Activated T-helper 1 cell treated with anti-CD3 and anti-CD28 coated beads, Interleukin-12 subunit alpha, Interleukin-12 subunit beta, Interleukin-2, Interleukin-4 antibody, amounts not matched to agents 30 ng/mL and 10 ng/mL and 1 ng/mL, durations not matched to agents 14 hours and 24 hours and 36 hours (primary cell): ENCODE results near the gene CAVIN3. TPM values are rescaled to one million over a fixed set of nuclear protein-coding genes. Genes with fewer than 3 reads are reported as not detected.

Source experiments
- DNase-seq: peaks from one replicate; pipeline ENCODE4 v3.0.0; 2021; ENCODE audit warnings: low spot score
- H3K27ac Mint-ChIP-seq: one replicate; pipeline ENCODE4 v1.8.0; 2021; ENCODE audit warnings: mild to moderate bottlenecking, mixed read lengths
- H3K27me3 Mint-ChIP-seq: one replicate; pipeline ENCODE4 v1.8.0; 2022; ENCODE audit warnings: mild to moderate bottlenecking, moderate library complexity, mixed read lengths; ENCODE audit not compliant: insufficient read depth
- H3K36me3 Mint-ChIP-seq: one replicate; pipeline ENCODE4 v1.8.0; 2021; ENCODE audit warnings: low read depth, mixed read lengths
- H3K4me1 Mint-ChIP-seq: one replicate; pipeline ENCODE4 v1.8.0; 2021; ENCODE audit warnings: low read depth, mixed read lengths
- H3K4me3 Mint-ChIP-seq: one replicate; pipeline ENCODE4 v1.8.0; 2021; ENCODE audit warnings: mild to moderate bottlenecking, moderate library complexity, mixed read lengths
- H3K9me3 Mint-ChIP-seq: one replicate; pipeline ENCODE4 v1.8.0; 2021; ENCODE audit warnings: mixed read lengths
- intact Hi-C: fragments of 100-400 bp; cut with micrococcal nuclease; formaldehyde crosslinking; loops from one replicate; pipeline ENCODE4 v1.15.1; 2024
- total RNA-seq: library from RNA; stranded (reverse); gene quantifications from 2 replicates; pipeline ENCODE4 v1.2.3, GENCODE V29; 2022

The CAVIN3 gene, protein sequence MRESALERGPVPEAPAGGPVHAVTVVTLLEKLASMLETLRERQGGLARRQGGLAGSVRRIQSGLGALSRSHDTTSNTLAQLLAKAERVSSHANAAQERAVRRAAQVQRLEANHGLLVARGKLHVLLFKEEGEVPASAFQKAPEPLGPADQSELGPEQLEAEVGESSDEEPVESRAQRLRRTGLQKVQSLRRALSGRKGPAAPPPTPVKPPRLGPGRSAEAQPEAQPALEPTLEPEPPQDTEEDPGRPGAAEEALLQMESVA
- 16.5 and 17.2 TPM in 2 replicates for total RNA-seq

DNA sequence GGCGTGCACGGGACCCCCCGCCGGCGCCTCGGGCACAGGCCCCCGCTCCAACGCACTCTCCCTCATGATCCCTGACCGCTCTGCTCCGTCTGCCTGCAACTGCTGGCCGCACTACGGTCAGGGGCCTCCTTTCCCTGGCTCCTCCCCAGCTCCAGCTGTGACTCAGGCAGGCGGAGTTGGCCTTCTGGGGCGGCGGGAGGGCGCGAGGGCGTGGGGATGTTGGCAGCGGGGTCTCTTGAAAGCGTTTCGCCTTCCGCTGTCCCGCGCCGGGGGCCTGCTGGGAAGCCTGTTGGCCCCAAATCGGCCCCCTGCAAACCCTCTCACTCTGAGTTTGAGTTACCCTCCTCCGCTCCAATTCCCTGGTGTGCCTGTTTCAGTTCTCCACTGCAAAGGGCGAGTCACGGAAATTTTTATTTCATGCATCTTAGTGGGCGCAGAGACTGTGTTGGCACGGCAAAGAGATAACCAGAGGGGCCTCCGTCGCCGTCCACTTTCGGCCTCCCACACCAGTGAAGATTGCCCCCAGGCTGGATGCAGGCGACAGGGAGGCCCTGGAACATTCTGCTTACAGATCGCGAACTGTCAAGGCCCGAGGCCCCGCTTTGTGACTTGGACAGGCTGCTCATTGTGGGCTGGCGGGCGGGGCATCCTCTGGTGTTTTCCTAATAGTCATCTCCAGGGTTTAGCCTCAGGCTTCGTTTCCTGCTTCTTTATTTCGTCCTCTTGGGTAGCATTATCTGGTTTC lies at the start of gene CAVIN3:
CAVIN3 (minus strand) TSS at position 91 of the 745 bp plus-strand sequence; CDS start at position 66, 25 bp downstream.
- Mint-ChIP-seq H3K9me3 (no peaks in the 10 kb centered on the region), H3K36me3 (peaks cover 5% of the 10 kb centered on the region)
- DNase-seq, result peak; percentile 63

DNA sequence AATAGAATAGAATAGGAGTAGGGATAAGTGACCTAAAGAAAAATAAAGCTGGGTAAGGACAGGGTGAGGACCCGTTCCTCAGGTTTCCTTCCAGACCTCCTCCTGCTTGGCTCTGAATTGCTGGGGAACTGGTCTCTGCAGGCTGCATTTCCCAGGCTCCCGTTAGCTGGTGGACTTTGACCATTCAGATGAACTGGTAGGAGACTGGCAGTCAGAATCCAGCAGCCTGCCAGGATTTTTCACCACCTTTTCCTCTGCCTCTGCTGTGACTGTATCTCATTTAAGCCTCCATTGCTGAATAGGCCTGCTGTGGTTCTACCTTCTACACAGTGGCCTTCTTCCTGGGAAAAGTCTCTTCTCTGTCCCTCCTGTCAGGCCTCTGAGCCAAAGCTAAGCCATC lies 45.4 kb upstream of the CAVIN3 start:
- intact Hi-C loops, result no loop called here
- no peaks in the 10 kb centered on the region for H3K27me3 Mint-ChIP-seq
- DNase-seq, result no peak
- no peaks in the 10 kb centered on the region for H3K9me3 Mint-ChIP-seq
- H3K36me3 Mint-ChIP-seq, result no peaks in the 10 kb centered on the region
- H3K4me1 Mint-ChIP-seq, result no peaks in the 10 kb centered on the region
- no peak overlapping the region for H3K27ac Mint-ChIP-seq
- no peak overlapping the region for H3K4me3 Mint-ChIP-seq

More for the DNA sequence above, at the start of gene CAVIN3:
- Mint-ChIP-seq H3K27ac (peak within 1 kb of the TSS; percentile 93), H3K4me3 (peak within 1 kb of the TSS; percentile 79), H3K4me1 (peaks cover 29% of the 10 kb centered on the region), H3K27me3 (peaks cover 26% of the 10 kb centered on the region)
- intact Hi-C loops, result loop anchor here (1.0 to 5.0 kb wide), 9 partner anchors 33 to 633 kb away; partner anchors contain the start of genes APBB1, ARFIP2, FHIP1B and TIMM10B

DNA sequence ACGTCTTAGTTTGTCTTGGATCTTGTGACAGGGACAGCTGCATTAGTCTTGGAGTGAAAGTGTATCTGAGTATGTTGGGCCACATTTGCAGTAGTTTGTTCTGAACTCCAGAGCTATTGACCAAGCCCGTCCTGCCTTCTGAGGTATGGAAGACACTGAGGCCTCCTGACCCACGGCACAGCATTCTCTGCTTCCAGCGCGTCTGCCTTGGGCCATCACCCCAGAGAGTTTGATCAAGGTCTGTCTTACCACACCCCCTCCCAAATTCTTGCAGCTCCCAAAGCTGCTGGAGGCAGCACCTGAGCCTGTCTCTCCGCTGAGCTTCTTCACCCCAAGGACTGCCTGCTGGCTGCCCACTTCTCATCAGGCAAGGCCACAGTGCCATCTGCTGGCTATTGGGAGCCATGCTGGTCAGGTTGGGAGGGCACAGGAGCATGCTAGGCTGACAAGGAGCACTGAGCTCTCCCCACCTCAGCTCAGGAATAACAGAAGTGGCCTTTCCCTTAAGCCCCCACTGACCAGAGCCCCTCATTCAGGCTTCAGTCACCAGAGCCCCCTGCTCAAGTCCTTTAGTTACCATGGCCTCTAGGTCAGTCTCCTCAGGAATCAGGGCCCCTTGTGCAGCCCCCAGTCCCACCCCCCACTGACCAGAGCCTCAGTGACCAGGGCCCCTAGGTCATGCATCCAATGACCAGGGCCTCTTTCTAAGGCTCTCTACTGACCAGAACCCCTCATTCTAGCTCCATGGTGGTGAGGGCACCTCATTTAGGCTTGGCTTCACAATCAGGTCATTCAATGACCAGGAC lies 42.8 kb upstream of the CAVIN3 start:
- no peaks in the 10 kb centered on the region for H3K27me3 Mint-ChIP-seq
- no peaks in the 10 kb centered on the region for H3K36me3 Mint-ChIP-seq
- no peak overlapping the region for H3K4me3 Mint-ChIP-seq
- intact Hi-C loops, result loop anchor here (1.0 kb wide), 1 partner anchor 112 kb away; no protein-coding TSS in a partner anchor
- H3K27ac Mint-ChIP-seq, result no peak overlapping the region
- DNase-seq, result peak; percentile 44
- no peaks in the 10 kb centered on the region for H3K9me3 Mint-ChIP-seq
- H3K4me1 Mint-ChIP-seq, result no peaks in the 10 kb centered on the region

DNA sequence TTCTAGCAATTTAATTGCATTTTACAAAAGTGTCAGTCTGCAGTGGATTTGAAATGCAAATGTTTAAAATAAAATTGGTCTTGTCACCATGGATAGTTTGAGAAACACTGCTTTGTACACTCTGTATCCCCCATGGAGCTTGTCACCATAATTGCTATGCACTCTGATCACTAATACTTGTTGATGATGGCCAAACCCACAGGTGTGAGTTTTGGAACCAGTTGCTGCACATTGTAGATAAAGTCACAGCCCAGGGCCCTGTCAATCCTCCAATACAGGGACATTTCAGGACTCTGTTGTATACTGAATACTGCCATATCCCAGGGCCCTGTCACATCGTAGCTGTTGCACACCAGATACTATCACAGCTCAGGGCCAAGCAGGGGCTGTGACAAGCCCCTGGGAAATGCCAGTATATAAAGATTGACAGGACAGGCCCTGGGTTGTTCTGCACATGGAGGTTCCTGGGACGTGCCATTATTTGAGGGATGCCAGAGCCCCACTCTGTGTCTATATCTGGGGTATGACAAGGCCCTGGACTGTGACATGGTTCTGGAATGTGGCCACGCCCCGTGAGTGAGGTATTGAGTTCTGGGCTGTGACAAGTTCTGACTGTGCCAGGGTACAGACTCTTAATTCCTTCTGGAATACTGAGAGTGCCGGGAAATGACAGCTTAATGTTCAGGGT lies 42.0 kb upstream of the CAVIN3 start:
- H3K36me3 Mint-ChIP-seq, result no peaks in the 10 kb centered on the region
- no peaks in the 10 kb centered on the region for H3K9me3 Mint-ChIP-seq
- no peaks in the 10 kb centered on the region for H3K27me3 Mint-ChIP-seq
- intact Hi-C loops, result no loop called here
- peaks cover under 1% of the 10 kb centered on the region for H3K4me1 Mint-ChIP-seq
- no peak overlapping the region for H3K4me3 Mint-ChIP-seq
- no peak overlapping the region for H3K27ac Mint-ChIP-seq
- DNase-seq, result no peak

DNA sequence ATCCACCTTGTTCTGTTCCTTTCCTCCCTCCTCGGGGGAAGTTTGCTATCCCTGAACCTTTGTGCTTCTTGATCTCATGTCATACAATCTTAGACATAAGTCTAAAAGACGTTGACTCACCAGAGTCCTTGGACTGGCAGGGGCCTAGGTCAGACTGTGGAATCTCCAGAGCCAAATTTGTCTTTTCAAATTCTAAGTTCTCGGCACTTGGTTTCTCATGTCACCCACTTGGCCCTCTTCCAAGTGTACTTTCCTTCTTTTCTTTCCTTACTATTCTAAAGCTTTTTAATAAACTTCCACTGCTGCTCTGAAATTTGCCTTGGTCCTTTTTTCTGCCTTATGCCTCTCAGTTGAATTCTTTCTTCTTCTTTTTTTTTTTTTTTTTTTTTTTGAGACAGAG lies 39.9 kb upstream of the CAVIN3 start:
- Mint-ChIP-seq H3K27ac (no peak overlapping the region), H3K9me3 (no peaks in the 10 kb centered on the region), H3K4me1 (peaks cover 5% of the 10 kb centered on the region), H3K36me3 (no peaks in the 10 kb centered on the region), H3K27me3 (no peaks in the 10 kb centered on the region), H3K4me3 (no peak overlapping the region)
- DNase-seq, result no peak
- intact Hi-C loops, result no loop called here

DNA sequence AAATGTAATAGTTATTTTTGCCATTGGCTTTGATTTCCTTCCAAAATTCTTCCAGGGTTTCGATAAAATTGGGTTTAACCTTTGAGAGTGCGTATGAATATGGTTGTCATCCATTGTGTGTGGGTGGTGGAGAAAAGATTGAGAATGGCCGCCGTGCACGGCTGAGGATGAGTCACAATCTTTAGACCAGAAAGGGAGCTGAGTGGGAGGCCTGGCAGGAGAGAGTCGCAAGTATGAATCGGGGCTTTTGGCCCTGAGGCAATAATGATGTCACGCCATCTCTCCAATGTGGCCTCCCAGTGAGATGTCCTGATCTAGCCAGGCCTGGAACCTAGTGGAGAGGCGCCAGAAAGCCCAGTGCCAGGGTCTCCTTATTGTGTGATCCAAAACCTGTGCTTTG lies 36.9 kb upstream of the CAVIN3 start:
- no peak for DNase-seq
- Mint-ChIP-seq H3K9me3 (no peaks in the 10 kb centered on the region), H3K36me3 (no peaks in the 10 kb centered on the region), H3K27ac (no peak overlapping the region), H3K27me3 (no peaks in the 10 kb centered on the region), H3K4me3 (no peak overlapping the region), H3K4me1 (peaks cover 5% of the 10 kb centered on the region)
- intact Hi-C loops, result loop anchor here (1.0 to 10.0 kb wide), 4 partner anchors 37 to 762 kb away; partner anchors contain the start of genes CAVIN3, OR52N2, TRIM22 and TRIM5

DNA sequence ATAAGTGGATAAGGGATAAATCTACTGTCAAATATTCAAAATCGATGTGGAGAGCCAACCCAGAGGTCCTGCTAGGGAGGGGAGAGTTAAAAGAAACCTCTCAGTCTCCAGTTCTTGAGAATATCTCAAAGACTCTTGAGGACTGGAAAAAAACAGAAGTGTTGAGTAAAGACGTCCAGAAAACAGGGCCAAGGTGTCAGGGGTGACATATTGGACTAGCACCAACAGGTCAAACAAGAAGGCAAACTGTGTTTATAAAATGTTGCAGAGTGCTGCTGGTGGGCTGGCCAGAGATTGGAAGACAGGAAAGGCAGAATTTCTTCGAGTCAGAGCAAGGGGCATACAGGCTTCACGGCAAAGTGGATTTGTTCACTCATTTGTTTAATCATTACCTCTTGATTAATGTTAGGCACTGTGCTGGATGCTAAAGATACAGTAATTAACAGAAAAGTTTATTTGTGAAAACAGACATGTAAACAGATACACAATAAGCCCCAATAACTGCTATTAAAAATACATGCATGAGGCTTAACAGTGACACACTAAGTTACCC lies 36.3 kb upstream of the CAVIN3 start:
- peaks cover 10% of the 10 kb centered on the region for H3K4me1 Mint-ChIP-seq
- H3K9me3 Mint-ChIP-seq, result no peaks in the 10 kb centered on the region
- no peaks in the 10 kb centered on the region for H3K36me3 Mint-ChIP-seq
- intact Hi-C loops, result loop anchor here (1.0 to 10.0 kb wide), 4 partner anchors 36 to 762 kb away; partner anchors contain the start of genes CAVIN3, OR52N2, TRIM22 and TRIM5
- H3K27me3 Mint-ChIP-seq, result no peaks in the 10 kb centered on the region
- H3K4me3 Mint-ChIP-seq, result no peak overlapping the region
- DNase-seq, result no peak
- H3K27ac Mint-ChIP-seq, result no peak overlapping the region

DNA sequence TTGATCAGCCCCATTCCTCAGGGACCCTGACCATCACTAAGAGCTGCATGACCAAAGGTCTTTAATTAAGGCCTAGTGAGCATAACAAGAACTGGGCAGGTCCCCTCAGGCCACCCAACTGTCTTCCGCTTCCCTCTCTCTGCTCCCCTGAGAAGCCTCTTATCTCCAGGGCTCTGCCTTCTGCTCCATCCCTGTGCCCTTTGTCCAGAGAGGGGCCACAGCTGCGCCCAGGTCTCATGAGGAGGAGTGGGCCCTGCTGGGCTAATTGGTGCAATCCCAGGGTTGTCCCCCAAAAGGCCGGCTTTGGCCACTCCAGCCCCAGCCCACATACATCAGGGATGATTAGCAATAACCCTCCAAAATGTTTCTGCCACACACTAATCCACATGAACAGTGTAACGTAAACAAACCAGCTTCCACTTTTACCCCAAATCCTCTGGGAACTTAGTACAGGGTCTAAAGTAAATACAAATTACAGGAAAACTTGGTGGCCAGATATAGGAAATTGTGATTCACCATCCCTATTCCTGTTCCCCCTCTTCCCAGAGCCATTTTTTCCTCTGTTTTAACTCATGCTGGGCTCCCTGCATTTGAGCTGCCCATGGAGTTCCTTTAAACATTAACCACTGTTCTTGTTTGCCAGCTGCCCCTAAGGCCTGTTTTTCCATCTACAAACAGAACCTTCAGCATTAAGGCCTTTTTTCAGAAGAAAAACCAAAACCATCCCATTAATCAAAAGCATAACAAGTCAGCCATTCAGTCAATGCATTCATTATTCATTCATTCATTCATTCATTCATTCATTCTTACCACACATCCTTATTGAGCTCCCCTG lies 34.6 kb upstream of the CAVIN3 start:
- Mint-ChIP-seq H3K4me3 (no peak overlapping the region), H3K27me3 (no peaks in the 10 kb centered on the region), H3K4me1 (peaks cover 12% of the 10 kb centered on the region), H3K27ac (no peak overlapping the region), H3K36me3 (no peaks in the 10 kb centered on the region), H3K9me3 (no peaks in the 10 kb centered on the region)
- intact Hi-C loops, result loop anchor here (5.0 to 10.0 kb wide), 4 partner anchors 118 to 760 kb away; partner anchors contain the start of genes CNGA4, OR52N2, TRIM22 and TRIM5
- no peak for DNase-seq

DNA sequence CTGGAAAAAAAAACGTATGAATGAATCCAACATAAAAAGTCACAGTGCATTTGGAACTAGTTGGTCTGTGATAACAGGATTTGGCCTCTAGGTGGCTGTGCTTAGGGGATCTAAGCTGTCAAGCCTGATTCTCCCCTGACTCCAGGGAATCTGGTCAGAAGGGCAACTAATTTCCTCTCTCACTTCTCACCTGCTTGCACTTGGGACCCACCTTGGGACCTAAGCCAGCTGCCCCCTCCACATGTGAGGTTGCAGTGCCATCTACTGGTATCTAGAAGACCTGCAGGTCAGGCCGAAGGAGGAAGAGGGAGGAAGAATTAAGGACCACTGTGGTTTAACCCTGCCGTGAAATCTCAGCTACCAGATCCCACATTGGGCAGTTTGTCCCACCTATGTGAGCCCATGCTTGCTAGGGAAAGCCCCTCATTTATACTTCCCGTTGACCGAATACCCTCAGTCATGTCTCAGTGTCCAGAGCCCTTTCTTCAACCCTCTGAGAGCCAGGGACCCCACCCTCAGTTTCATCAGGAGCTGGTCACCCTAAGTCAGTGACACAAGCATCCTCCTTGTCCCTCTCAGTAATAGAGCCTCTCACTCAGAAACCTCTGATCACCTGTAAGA lies 33.2 kb upstream of the CAVIN3 start:
- Mint-ChIP-seq H3K27me3 (no peaks in the 10 kb centered on the region), H3K4me1 (peaks cover 12% of the 10 kb centered on the region), H3K27ac (no peak overlapping the region), H3K4me3 (no peak overlapping the region), H3K9me3 (no peaks in the 10 kb centered on the region), H3K36me3 (no peaks in the 10 kb centered on the region)
- DNase-seq, result peak; percentile 47
- intact Hi-C loops, result loop anchor here (1.0 to 10.0 kb wide), 8 partner anchors 33 to 759 kb away; partner anchors contain the start of genes CAVIN3, CNGA4, OR52N2 and TRIM22

DNA sequence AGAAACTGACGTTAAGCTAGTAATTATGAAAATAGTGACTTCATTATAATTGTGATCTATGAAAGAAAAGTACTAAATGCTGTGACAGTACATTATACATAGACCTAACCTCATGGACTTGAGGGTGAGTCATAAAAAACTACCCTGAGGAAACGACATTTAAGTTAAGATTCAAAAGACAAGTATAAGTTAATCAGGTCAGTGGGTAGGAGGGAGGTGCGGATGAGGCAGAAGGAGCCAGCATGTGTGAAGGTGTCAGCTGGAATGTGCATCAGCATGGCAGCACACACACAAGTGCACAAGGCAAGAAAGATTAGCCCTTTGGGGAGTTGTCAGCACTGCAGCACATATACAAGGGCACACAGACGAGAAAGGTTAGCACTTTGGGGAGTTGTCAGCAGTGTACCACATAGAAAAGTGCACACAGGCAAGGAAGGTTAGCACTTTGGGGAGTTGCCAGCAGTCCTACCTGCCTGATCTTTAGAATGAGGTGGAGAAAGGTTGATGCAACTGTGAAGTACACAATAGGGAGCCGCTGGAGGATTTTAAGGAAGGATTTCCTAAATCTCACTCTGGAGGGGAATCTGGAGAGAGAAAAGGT lies 31.6 kb upstream of the CAVIN3 start:
- DNase-seq, result peak; percentile 5
- no peak overlapping the region for H3K4me3 Mint-ChIP-seq
- H3K9me3 Mint-ChIP-seq, result no peaks in the 10 kb centered on the region
- H3K36me3 Mint-ChIP-seq, result no peaks in the 10 kb centered on the region
- peaks cover 6% of the 10 kb centered on the region for H3K4me1 Mint-ChIP-seq
- H3K27ac Mint-ChIP-seq, result peak overlapping the region; percentile 24
- no peaks in the 10 kb centered on the region for H3K27me3 Mint-ChIP-seq
- intact Hi-C loops, result loop anchor here (5.0 to 10.0 kb wide), 4 partner anchors 115 to 757 kb away; partner anchors contain the start of genes CNGA4, OR52N2, TRIM22 and TRIM5
